NCI-H2196 (cell line): ENCODE results near the gene LRRC42.

Source experiments
- DNase-seq: peaks from one replicate; lab custom pipeline; 2025; ENCODE audit not compliant: unreplicated experiment; lab: John Stamatoyannopoulos, UW

LRRC42 gene

DNA sequence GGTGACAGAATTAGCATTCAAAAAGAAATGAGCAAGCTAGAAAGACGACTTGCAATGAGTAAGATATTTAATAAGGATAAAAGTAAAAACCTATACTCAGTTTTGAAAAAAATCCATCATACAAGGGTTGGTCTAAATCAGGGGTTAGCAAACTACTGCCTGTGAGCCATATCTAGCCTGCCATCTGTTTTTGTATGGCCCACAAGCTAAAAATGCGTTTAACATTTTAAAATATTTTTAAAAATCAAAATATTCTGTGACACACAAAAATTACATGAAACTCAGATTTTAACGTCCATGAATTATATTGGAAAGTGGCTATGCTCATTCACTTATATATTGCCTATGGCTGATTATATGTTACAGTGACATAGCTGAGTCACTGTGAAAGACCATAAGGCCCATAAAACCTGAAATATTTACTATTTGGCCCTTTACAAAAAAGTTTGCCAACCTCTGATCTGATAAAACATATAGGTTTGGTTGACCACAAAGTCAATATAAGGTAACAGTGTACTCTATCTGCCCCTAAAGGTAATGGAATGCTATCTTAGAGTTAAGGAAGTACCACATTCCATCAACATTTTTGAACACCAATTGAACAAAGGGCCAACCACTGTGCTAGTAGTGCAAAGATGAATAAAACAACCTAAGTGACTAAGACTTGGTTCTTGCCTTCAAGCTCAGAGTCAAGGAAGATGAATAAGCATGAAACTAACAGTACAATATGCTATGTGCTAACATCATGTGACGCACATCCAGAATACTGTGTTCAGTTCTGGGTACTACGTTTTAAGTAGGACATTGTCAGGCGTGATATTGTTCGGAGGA, 3.8 kb upstream of the LRRC42 start:
- no peak for DNase-seq

DNA sequence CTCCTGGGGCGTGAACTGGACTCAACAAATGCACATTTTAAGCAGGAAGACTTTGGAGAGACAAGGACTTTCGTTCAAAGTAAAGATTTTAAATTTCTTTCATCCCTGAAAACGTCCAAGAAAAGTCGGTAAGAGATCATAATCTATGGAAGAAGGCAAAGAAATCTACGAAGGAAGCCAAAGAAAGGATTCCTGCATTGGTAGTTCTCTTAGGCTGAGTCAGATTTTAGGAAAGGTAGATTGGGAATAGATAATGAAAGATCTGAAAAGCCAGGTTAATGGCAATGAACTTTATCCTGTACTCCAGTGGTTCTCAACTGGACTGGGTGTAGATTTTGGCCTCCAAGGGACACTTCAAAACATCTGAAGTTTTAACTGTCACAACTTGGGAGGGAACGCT, 3.1 kb upstream of the LRRC42 start:
- no peak for DNase-seq

DNA sequence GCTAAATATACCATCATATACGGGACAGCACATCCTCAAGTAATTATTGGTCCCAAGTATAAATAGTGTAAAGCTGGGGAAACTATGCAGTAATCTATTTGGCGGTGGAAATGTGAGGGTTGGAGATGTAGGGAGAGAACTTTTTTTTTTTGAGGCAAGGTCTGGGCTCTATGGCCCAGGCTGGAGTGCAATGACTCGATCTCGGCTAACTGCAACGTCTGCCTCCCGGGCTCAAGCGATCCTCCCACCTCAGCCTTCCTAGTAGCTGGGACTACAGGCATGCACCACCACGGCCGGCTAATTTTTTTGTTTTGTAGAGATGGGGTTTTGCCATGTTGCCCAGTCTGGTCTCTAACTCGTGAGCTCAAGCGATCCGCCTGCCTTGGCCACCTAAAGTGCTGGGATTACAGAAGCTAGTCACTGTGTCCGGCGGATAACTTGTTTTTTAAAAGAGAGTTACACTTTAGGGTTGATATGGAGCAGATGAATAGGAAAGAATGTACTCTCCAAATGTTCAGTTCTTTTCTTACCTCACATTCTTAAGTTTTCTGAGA, 2.6 kb upstream of the LRRC42 start:
- no peak for DNase-seq

DNA sequence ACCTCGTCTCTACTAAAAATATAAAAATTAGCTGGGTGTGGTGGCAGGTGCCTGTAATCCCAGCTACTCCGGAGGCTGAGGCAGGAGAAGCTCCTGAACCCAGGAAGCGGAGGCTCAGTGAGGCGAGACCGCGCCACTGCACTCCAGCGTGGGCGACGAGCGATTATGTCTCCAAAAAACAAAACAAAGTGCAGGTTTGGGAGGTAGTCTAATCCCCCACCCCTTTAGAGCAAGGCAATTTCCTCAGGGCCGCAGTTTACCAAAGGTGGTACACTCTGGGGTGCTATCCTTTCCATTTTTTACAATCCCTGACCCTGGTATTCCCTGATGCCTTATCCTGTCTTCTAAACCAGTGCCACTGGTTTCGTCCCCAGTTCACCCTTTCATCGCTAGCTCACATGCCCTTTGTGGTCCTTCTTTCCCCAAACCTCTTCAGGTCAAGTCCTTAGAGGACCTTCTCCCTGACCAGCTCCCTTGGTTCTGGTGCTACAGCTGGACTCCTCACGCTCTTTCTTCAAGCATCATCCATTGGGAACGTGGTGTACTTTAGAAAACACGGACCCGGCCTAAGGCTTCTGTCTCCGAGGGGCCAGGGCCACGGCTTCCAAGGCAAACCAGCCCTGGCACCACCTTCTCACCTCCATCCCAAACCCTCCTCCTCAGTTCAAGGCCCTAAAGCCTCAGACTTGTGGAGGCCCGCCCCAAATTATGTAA, 1.5 kb upstream of the LRRC42 start:
- no peak for DNase-seq

DNA sequence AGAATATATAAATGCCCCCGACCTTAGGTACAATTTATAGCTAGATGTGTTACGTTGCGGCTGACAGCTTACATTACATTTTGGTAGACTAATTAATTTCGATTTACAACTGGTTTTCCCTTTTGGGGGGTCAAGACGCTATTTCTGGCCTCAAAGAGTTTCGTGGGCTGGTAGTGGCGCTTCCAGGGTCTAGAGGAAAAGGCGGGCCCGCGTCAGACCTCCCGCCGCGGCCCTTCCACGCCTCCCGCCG, 1.0 kb upstream of the LRRC42 start:
- DNase-seq: peak; percentile 52

DNA sequence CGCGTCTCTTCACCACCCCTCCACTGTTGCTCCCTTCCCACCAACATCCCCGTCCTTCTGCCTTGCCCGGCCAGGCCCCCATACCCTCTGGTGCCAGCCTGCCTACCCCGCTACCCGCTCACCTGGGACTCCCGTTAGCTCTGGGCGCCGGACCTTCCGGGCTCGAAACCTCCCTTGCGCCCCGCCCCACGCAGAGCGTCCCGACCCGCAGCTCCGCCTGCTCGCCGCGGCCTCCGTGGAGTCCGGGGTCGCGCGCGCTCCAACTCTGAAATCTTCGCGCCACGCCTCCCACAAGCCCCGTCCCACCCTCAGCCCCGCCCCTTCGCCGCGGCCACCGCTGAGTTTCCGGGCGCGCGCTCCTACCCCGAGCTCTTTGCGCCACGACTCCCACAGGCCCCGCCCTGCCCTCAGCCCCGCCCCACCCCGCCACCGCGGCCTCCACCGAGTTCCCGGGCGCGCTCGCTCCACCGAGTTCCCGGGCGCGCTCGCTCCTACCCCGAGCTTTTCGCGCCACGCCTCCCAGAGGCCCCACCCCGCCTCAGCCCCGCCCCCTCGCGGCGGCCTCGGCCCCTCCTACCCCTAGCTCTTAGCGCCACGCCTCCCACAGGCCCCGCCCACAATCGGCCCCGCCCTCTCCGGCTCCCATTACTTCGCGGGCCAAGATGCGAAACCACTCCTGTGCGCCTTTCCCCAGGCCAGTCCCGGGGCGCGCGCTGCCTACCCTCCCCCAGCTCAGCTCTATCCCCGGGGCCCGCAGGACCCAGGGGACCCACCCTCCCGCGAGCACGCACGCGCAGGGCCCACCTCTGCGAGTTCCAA, 508 bp upstream of the LRRC42 start, which contains the start of gene IFT25:
IFT25 (minus strand) TSS at position 267 of the 819 bp plus-strand sequence. CDS start 5,617 bp downstream, outside the sequence.
- DNase-seq: peak; percentile 95

DNA sequence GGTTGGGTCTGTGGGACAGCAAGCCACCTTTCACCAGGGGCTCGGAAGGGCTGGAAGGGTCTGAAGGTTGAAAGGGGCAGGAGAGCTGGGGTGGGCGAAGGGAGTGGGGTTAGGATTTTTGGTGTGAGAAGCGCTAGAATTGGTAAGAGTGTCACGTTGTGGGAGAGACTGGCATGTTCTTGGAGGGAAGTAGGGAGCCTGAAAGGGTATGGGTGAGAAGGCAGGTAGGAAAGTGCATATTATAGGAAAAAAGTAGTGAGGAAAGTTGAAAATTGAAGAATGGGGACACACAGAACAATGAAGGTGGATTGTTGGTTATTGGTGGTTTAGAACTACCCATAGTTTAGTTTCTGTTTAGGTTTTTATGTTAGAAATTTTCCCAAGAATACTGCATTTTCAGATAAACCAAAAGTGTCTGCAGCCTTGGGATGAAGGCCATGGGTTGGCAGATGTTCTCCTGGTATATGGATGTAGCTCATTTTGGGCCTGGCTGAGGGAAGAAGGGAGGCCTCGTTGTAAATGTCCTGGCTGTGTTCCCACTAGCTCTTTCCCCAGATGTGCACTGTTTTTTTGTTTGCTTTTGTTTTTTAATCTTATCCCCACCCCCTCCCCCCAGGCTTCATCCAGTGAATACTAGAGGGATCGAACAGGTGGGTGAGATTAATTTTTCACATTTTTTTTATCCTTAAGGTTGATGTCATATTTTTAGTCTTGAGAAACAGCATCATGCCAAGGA, 1.2 kb downstream of the LRRC42 start:
- DNase-seq: no peak

DNA sequence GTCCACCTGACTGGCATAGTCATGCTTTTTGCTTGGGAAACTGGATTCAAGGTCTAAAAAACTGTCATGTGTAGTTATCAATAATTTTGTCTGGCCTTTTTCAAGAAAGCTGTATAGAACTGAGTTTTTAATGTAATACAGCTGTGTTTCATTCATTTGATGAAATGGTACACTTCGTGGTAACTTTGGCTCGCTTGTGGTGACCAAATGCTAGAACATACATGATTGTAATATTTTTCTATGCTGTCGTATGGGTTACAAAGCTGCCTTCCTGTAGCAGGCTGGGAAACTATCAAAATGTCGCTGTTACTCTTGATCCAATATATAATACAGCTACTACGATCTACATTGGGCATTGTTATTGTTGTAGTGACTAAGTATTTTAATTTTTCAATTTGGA, 2.1 kb downstream of the LRRC42 start:
- DNase-seq: no peak

DNA sequence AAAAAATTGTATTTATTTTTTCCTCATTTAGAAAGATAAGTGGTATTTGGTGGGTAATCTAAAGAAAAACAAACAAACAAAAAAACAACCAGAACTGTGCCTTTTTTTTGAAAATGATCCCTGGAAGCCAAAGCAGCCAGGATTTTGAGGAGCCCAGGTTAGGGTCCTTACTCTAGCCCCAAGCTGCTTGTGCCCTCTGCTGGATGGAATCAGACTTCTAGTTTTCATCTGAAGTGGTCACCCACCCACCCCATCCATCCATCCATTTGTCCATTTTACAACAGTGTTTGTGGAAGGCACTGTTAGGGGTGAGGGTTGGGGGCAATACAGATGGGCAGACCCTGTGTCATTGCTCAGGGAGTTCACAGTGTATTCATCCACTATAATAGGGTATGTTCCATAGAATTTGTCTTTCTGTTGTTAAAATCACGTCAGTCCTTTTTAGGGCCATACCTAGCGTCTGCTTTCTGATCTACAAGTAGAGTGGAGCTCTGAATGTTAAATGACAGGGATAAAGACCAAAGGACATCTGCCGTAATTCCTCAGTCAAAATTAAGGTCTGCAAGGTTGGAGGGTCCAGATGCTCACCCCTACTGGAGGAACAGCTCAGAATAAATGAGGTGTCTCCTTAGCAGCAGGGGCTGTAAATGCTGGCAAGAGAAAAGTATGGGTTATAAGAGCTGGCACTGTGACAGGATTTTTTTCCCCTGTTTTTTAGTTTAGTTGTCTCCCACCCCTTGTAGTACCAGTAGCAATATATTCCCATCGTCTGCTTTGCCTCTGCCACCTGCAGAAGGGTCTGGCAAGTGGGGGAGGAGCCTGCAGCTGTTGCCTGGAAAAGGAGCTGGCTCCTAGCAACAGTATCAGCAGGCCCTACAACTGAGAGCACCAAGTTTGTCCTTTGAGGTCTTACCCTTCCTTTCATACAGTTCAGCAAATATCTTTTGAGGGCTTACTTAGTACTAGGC, 3.2 kb downstream of the LRRC42 start:
- DNase-seq: peak; percentile 22

DNA sequence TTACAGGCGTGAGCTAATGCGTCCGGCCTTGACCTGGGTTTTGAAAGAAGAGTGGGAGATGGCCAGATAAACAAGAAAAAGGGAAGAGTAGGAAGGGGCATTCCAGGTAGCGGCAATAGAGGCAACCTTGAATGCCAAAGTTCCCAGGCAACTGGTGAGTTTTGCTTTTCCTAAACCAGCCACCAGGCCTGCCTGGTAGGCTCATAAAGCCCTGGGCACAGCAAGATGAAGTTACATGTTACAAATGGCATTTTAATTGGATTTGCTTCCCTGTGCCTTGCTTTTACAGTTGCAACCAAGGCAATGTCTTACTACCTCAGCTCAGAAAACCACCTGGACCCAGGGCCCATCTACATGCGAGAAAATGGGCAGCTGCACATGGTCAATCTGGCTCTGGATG, 5.5 kb downstream of the LRRC42 start:
- no peak for DNase-seq

DNA sequence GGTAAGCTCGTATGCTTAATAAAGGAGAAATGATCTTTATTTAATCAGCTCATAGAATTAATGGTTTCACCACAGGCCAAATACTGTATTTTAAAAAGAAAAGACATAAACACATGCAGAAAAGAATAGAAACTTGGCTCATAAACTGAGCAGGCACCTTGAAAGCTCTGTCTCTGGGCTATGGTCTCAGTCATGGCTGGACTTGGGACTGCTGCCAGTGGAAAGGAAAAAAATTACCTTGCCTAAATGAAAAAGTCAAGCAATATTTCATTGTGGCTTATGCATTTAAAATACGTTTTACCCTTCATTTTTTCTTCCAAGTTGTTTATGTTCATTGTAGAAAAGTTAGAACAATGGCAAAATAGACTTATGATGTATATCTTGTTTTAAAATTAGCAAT, 8.0 kb downstream of the LRRC42 start:
- no peak for DNase-seq

DNA sequence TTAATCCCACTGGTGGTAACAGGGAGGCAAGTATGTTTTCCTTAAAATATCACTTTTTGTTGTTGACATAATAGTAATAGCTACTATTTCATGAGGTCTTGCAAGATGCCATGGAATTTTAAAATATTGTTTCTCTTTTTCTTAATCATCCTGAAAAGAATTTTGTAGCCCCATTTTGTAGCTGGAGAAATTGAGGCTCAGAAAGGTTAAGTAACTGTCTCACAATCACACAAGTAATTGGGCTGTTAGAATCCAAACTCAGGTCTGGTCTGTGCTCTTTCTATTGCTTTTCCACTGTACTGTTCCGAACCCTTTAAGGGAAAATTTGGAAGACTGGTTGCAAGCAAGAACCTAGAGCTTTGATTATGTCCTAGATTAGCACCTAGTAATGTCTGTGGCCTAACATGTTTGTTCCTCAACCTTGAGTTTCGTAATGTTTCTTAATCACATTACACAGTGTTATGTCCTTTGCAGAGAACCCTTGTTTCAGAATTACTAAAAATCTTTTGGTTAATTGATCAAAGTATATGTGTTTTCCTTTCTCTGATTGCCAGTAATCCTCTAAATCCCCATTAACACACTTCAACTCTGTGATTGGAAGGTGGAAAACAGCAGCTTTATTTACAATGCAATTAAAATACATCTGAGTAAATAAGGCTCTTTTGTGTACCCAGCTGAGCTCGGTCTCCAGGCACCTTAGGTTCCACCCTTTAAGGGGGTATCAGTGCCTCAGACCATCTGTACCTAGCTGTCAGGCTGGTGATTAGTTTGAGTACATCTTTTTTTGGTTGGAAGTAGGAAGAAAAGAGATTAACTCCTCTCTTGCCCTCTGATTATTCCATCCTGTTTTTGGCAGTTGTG, 10.4 kb downstream of the LRRC42 start:
- peak; percentile 73 for DNase-seq

DNA sequence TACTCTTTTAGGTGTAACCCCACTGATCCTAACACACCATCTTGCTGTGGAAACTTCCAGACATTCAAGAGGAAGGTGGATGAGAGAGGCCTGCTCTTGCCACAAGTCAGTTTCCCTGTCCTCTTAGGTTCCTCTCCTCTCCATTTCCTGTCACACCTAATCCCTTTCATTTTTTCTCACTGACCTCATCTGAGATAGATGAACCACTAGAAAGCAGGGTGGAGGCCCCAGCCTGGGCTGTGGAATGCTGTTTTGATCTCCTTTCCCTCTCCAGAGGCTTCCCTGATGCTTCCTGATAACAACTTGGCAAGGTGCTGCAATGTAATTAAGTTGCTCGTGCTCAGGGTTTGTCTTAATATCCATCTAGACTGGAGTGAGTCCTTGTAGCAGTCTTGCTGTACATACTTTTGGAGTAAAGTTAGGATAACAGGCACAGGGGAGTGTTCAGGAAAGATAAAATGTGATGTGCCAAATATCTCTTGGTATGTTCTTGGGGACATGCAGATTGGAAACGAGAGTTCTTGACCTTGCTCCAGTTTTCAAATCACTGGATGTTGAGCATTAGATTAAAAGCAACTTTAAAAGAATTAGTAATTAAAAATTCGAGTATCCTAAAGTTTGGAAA, 11.2 kb downstream of the LRRC42 start:
- DNase-seq: peak; percentile 56

DNA sequence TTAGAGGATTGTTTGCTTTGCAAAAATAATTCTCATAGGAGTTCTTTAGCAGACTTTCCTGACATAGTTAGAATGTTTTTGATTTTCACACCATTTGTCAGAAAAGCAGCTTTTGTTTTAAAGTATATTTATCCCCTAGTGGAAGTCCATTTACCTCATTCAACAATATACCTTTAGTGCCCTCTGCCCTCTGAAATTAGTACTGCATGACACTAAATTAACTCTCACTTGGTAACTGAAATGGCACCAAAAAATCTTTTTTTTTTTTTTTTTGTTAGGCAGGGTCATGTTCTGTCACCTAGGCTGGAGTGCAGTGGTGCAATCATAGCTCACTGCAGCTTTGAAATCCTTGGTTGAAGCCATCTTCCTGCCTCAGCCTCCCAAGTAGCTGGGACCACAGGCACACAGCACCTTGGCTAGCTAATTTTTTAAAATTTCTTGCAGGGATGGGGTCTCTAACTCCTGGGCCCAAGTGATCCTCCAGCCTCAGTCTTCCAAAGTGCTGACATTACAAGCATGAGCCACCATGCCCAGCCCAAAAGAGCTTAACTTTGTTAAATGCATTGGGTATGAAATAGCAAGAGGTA, 13.6 kb downstream of the LRRC42 start:
- DNase-seq: peak; percentile 25

DNA sequence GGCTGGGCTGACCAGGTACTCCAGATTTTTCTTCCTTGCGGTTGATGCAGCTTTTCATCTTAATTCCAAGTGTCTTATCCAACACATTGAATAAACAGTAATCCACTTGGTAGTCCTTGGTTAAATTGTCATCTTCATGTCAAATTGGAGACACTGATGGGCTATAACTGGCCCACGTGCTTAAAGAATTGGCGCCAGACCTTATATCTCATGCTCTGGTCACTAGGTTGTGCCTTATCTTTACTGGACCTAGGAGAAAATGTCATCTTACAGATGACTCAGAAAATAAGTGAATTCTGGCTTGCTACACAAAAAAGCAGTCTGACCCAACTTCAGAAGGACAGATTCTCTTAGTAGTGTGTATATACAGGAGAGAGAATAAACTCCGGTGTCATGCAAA, 16.2 kb downstream of the LRRC42 start:
- DNase-seq: no peak

DNA sequence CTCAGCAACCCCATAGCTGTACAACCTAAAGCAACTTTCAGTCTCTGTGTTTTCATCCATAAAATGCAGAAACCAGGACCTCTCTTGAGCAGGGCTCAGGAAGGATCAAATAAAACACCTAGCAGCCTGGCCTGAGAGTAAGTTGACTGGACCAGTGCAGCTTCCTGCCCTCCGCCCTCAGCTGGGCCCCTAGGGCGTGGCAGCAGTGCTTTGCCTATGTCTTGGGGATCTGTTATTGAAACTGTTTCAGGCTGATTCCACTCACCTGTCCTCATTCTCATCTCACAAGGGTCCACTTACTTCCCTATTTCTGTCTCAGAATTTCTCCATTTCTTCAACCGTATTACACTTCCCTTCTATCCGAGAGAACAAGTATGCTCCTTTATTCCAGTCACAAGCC, 17.3 kb downstream of the LRRC42 start:
- DNase-seq: no peak

DNA sequence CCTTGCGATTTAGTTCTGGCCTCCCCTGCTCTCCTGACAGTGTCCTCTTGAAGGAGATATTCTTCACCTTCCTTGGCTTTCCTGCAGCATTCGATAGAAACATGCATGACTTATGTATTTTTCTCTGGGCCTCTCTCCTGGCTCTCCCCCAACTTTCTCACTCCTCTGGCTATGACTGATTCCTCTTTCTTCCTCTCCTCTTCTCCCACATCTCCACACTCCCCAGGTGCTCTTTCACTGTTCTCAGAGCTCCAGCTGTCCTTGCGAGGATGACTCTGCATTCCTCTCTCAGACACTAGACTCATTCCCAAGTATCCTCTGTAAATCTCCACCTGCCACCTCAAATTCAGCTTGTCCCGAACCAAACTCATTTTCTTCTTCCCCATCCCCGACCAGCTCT, 18.0 kb downstream of the LRRC42 start:
- no peak for DNase-seq

DNA sequence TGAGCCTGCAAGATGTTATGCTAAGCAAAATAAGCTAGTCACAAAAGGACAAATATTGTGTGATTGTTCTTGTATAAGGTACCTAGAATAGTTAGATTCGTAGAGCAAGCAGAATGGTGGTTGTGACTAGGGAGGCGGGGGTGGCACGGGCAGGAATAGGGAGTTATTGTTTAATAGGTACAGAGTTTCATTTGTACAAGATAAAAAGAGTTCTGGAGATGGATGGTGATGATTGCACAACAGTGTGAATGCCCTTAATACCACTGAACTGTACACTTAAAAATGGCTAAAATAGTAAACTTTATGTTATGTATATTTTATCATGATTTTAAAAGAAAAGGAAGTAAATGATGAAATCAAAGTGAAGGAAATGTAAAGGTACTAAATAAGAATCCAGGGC, 20.6 kb downstream of the LRRC42 start:
- no peak for DNase-seq
